GM21515 (cell line): ENCODE measurements around the gene RAB1A.

Experiments
- ATAC-seq: cut with Tn5 transposase; IDR thresholded peaks from one replicate; pipeline ENCODE4 v1.9.1; 2021; ENCODE audit not compliant: unreplicated experiment

Gene RAB1A

GRCh38 chr2:65062843-65063825 is 66.8 kb downstream of the RAB1A start:
- ATAC-seq = no peak

DNA sequence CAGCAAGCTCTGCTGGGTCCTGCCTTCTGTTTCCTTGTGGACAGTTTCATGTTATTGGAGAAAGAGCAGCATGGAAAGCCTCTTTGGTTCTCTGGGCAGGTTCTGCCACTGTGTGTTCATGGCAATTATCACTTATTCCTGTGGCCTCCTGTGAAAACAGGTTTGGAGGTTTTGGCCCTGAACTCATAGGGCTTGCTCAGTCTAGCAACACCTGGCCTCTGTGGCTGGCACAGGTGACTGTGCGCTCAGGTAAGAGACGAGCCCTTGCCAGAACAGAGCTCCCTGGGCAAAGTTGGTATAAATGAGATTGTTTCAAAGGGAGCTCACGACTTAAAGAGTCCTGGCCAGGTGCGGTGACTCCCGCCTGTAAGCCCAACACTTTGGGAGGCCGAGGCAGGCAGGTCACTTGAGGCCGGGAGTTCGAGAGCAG is 68.0 kb downstream of the RAB1A start:
- no peak for ATAC-seq

DNA sequence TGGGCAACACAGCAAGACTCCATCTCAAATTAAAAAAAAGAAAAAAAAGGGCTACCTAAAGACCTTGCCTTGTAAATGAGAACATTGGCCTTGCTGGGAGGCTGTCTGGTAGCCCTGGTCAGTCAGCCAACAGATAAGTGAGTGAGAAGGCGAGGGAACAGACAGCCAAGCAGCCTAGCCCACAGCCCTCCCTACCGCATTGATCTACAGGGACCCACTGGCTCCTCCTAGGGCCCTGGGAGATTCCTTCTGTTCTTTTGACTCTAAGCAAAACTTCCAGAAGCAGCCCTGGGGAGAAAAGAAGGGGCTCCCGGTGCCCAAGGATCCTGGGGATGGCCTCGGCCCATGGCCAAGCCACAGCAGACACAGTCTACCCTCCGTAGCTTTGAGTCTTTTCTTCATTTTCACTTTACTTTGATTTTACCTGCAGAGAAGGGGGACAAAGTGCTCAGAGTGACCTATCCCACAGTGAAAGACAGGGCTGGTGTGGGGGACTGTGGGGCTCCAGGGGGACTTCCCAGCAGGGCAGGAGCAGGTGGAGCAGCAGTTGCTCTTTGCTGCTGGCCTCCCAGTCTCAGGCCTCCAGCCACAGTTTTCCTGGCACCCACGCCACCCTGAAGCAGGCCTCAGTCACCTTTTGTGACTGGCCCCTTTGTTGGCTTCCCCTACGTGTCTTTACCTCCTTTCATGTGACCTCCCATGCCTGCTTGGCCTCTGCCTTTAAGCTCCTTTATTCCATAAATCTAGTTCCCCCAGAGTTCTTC is 68.6 kb downstream of the RAB1A start:
- ATAC-seq = no peak

- ATAC-seq = no peak
Observed at GRCh38 chr2:65059071-65059470, 70.8 kb downstream of the RAB1A start.

GRCh38 chr2:65057391-65058052 is 72.4 kb downstream of the RAB1A start:
- ATAC-seq = no peak

GRCh38 chr2:65057054-65057375 is 72.9 kb downstream of the RAB1A start:
- no peak for ATAC-seq

DNA sequence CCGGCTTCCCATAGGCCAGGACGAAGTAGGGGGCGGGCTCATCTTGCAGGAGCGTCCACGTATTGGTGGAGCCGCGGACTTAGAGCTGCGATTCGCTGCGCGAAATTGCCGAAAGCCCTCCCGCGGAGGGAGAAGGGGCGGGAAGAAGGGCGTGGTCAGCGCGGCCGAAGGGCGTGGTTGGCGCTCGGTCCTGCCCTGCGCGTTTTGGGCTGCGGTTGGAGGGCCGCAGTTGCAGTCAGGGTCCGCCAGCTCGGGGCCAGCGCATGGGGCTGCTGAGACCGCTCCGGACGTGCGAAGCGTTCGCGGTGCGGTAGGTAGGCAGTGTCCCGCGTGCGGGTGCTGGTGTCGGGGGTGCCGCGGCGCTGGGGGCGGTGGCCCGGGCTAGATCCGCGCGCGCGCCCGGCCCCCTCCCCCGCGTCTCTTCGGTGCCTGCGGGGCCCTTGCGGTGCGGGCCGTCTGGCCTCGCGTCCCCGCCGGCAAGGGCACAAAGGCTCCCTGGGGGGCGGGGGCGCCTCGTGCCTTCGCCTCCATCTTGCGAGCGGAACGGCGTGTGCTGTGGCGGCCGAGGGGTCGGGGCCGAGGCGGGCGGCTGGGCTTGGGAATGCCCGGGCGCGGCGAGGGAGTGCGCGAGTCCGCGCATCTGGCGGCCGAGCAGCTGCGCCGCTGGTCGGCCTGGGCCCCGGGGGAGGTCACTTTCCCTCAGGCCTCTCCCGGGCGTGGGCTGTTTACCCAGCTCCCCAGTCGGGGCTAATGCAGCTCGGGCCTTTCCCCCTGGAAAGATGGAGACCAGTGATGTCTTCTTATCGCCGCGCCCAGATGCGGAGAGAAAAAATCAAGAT is 73.5 kb downstream of the RAB1A start, which contains the start of gene CEP68:
TSS of gene CEP68 (plus strand) at position 202 of the 839 bp plus-strand sequence. CDS start 13,029 bp downstream, outside the sequence.
- peak; percentile 83 for ATAC-seq

DNA sequence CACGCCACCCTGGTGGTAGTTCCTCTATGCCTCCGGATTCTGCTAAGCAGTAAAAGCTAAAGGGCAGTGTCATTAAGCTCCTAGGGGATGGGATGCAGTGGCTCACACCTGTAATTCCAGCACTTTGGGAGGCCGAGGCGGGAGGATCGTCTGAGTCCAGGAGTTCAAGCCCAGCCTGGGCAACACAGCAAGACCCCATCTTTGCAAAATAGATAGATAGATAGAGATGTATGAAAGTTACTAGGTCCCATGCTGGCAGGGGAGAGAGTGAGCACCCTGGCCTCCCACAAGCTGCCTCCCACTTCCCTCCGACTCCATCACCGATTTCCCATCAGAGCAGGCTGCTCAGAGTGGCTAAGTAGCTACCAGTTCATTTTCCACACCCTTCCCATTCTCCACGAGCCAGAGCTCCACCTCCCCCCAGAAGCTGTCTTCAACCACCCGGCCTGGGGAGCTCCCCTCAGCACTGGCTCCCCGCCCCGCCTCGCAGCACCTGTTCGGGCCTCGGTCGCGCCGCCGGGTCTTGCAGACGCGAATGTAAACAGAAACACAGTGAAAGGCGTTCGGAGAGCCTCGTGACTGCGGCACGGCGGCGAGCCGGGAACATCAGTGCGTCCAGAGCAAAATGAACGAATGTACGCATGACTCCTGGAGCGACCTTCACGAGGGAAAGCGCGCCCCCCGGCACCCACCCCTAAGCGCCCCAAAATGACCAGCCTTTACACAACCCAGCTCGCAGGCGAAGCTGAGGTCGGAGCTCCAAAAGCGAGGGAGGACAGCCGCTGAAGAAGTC is 74.3 kb downstream of the RAB1A start:
- peak; percentile 28 for ATAC-seq

DNA sequence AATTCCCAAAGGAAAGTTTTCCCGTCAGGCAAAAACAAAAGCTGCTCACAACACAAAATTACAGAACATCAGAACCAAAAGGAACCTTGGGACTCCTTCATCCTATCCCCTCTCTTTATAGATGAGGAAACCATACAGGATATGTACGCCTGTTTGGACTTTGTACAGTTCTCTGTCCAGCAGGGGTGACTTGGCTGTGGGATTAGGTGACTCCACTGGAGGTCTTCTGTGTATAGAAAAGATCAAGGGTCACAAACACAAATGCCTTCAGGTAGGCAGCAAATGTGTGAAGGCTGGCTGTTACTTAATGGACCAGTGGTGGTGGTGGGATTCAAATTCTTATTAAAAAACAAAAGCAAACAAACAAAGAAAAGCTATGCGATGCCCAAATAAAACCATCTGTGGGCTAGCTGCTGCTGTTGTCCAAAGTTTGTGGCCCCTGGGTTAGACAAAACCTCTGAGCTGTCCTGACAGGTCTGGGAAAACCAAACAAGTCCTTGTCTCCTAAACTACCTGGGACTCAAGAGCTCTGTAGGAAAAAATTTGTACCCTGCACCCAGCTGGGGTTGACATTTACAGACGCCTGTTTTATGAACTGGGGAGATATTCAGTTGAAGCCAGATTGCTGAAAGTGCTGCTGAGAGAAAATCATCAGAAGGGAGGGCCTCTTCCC is 75.0 kb downstream of the RAB1A start:
- no peak for ATAC-seq

DNA sequence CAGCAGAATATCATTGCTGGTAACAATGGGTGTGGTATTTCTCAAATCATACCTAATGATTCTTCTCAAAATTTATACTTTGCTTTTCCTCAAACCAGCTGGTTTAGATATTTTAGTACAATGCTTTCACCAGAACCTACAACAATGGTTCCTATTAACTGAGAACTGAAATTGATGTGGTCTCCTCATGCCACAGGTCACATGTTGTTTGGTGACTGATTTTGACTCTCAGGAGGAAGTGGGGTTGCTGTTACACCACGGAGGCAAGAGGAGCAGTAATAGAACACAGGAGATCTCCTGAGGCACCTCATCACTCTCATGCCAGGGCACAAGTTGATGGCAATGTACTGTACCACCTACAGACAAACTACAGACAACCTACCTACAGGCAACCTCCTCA is 76.7 kb downstream of the RAB1A start:
- ATAC-seq = peak; percentile 46

- no peak for ATAC-seq
Observed at GRCh38 chr2:65050931-65051330, 79.0 kb downstream of the RAB1A start.

GRCh38 chr2:65049010-65049639 is 80.8 kb downstream of the RAB1A start:
- no peak for ATAC-seq

DNA sequence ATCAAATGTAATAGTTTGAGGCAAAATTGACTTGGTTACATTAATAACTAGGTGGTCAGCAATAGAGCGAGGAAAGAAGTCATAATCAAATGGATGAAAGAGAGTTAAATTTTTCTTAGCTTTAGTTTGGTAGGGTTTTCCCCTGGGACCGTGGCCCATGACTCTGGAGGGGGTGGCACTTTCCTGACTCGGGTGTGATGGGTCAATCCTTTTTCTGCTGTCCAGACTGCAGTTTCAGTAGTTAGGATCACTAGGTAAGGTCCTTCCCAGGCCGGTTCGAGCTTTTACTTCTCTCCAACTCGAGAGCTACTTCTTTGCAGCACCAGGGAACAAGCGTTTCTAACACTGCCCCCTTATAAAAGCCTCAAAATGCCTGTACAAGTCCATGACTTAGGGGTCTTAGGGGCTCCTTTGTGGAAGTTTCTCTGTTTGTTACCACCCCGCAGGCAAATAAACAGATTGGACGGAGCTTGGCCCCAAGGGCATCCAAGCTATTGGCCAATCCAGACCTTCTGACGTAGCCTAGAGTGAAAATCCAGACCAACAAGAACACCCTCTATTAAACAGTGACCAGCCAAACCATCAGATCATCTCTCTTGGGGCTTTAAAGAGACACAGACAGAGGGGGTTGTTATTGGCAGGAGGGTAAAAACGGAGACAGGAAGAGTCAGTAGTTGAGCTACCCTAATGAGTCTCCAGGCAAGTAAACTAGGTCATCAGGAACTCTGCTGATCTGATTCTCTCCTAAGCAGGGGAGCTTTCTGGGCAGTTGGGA is 83.1 kb downstream of the RAB1A start:
- ATAC-seq = no peak

DNA sequence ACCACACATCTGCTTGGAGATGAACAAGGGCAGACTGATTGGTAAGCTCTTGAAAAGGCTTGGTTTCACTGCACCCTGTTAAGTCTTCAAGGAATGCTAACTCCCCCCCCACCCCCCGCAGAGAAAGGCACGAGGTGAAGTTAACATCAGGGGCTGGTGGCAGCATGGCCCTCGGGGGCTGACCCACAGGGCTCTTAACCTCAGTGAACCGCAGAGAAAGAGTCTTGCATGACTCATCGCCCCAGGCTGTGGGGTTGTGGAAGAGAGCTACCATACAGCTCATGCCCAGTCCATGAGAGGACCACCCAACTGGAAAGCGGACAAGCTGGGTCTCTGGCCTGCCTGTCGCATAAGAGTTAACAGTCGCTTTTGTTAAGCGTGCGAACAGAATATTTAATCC is 84.3 kb downstream of the RAB1A start:
- no peak for ATAC-seq

- ATAC-seq = no peak
Observed at GRCh38 chr2:65044097-65044735, 85.7 kb downstream of the RAB1A start.

- ATAC-seq = no peak
Observed at GRCh38 chr2:65043001-65043400, 86.9 kb downstream of the RAB1A start.
